ENCODE results near the gene PER2.

PER2 gene

GRCh38 chr2:238263204-238264071 is 25.0 kb downstream of the PER2 start:
- DNase-seq = peak; percentile 80 to 81

- no peak for DNase-seq
These were observed 25.8 kb downstream of the PER2 start for GRCh38 chr2:238262496-238263122.

GRCh38 chr2:238261718-238262375 is 26.6 kb downstream of the PER2 start:
- no peak for DNase-seq

- no peak for DNase-seq
These were observed 27.5 kb downstream of the PER2 start for GRCh38 chr2:238260883-238261282.

GRCh38 chr2:238259061-238260020 is 29.1 kb downstream of the PER2 start:
- no peak for DNase-seq

GRCh38 chr2:238257786-238258700 is 30.4 kb downstream of the PER2 start:
- no peak for DNase-seq

- DNase-seq = peak; percentile 79 to 83
These were observed 31.8 kb downstream of the PER2 start for GRCh38 chr2:238256594-238257104.

- DNase-seq = no peak
These were observed 32.3 kb downstream of the PER2 start for GRCh38 chr2:238256111-238256510.

- no peak for DNase-seq
These were observed 32.8 kb downstream of the PER2 start for GRCh38 chr2:238255636-238256035.

- no peak for DNase-seq
These were observed 33.3 kb downstream of the PER2 start for GRCh38 chr2:238255151-238255551.

- no peak for DNase-seq
These were observed 34.2 kb downstream of the PER2 start for GRCh38 chr2:238254095-238254723.

GRCh38 chr2:238252766-238253630 is 35.4 kb downstream of the PER2 start:
- no peak for DNase-seq

GRCh38 chr2:238251986-238252385 is 36.4 kb downstream of the PER2 start:
- no peak for DNase-seq

GRCh38 chr2:238251331-238251730 is 37.1 kb downstream of the PER2 start:
- DNase-seq = no peak

- DNase-seq = no peak
These were observed 37.5 kb downstream of the PER2 start for GRCh38 chr2:238250896-238251295.

GRCh38 chr2:238247841-238248453 is 40.5 kb downstream of the PER2 start:
- DNase-seq = no peak

- DNase-seq = no peak
These were observed 41.2 kb downstream of the PER2 start for GRCh38 chr2:238247002-238247822.

- DNase-seq = no peak
These were observed 44.3 kb downstream of the PER2 start for GRCh38 chr2:238244151-238244550.
